Gastroesophageal sphincter (tissue), 4 donors: ENCODE results near the gene LRP11. TPM values are rescaled to one million over a fixed set of nuclear protein-coding genes. Genes with fewer than 3 reads are reported as not detected.
A peak's percentile ranks its signal among the peaks of the same experiment; 100 is the strongest.

ENCODE experiments used
- ATAC-seq: fragments of 150-250 bp; one replicate; pipeline ENCODE4 v1.9.1; 2016; ENCODE audit warnings: mild to moderate bottlenecking, moderate library complexity
- H3K27ac ChIP-seq, 4 donors: fragments of 200-600 bp; sonication (generic) in 3 of 4; 1 replicate in 3 of 4; 2 replicates in 1 of 4; pipeline ENCODE4 v1.5.1; 2016 to 2019
- H3K27me3 ChIP-seq: fragments of 200-600 bp; sonication (generic); one replicate; pipeline ENCODE4 v1.5.1; 2019
- H3K36me3 ChIP-seq, 2 donors: fragments of 200-600 bp; sonication (generic); one replicate each; pipeline ENCODE4 v1.5.1; 2019; ENCODE audit warnings: control low read depth in 1 of 2
- H3K4me1 ChIP-seq, 3 donors: fragments of 200-600 bp; sonication (generic); 1 replicate in 2 of 3; 2 replicates in 1 of 3; pipeline ENCODE4 v1.5.1; 2016 to 2019; ENCODE audit warnings: control low read depth in 2 of 3
- H3K4me3 ChIP-seq, 2 donors: fragments of 200-600 bp; sonication (generic); one replicate each; pipeline ENCODE4 v1.5.1; 2019; ENCODE audit warnings: mild to moderate bottlenecking in 1 of 2, moderate library complexity in 1 of 2
- H3K9me3 ChIP-seq, 3 donors: fragments of 200-600 bp; sonication (generic); one replicate each; pipeline ENCODE4 v1.5.1; 2017 to 2019; ENCODE audit warnings: control low read depth in 2 of 3
- CTCF ChIP-seq, 4 experiments: fragments of 200-600 bp in 2 of 4; fragments of 450-650 bp in 2 of 4; sonication (generic) in 1 of 4; IDR thresholded peaks; one replicate each; pipeline ENCODE4 v1.5.1; 2017 to 2019; ENCODE audit warnings: antibody characterized with exemption in 4 of 4, mild to moderate bottlenecking in 2 of 4, moderate library complexity in 2 of 4
- EP300 ChIP-seq: sonication (generic); formaldehyde crosslinking; IDR thresholded peaks from one replicate; pipeline ENCODE4 v1.6.1; 2017; ENCODE audit warnings: antibody characterized with exemption, mild to moderate bottlenecking
- POLR2A ChIP-seq, 2 donors: fragments of 450-650 bp; IDR thresholded peaks; one replicate each; pipeline ENCODE4 v1.6.1; 2017; ENCODE audit warnings: antibody characterized with exemption in 2 of 2, mild to moderate bottlenecking in 2 of 2, moderate library complexity in 1 of 2
- POLR2AphosphoS5 ChIP-seq: sonication (generic); formaldehyde crosslinking; IDR thresholded peaks from one replicate; pipeline ENCODE4 v1.6.1; 2017; ENCODE audit warnings: antibody characterized with exemption
- WGBS, 2 donors: methylation state at CpG; one replicate each; pipeline ENCODE4 v1.1.5; 2018; ENCODE audit warnings: low coverage in 1 of 2; 5-methylcytosine and 5-hydroxymethylcytosine counted together
- total RNA-seq, 4 donors: library from RNA; depleted of rRNA; stranded (reverse); fragments of >200 nt; gene quantifications; one replicate each; pipeline ENCODE4 v1.1.0, GENCODE V29; 2016

LRP11 gene
- total RNA-seq, 4 donors from 2014 or later, result 17.9 to 33.3 (median 29.6) TPM

DNA sequence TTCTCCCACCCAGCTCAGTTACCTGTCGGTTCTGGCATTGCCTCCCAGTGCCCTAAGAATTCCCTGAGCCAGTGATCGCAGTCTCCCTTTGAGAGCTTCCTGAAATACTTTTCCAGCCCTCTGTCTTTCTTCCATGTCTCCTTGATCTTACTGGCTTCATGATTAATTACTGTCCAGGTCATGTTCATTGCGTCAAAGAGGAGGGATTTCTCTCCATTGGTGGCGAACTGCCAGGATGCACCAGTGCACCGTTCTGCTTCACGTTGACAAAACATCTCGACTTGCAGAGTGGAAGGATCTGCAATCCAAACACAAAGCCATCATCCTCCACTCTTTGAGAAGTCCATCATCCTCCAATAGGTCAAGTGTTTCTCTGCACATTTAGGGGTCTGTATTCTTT is 25.2 kb upstream of the LRP11 start:
- Histone ChIP-seq H3K4me1 (peaks cover 0 to under 1% (median 0%) of the 10 kb centered on the region in 3 donors), H3K4me3 (no peak overlapping the region), H3K27ac (no peak overlapping the region), H3K9me3 (no peaks in the 10 kb centered on the region), H3K27me3 (no peaks in the 10 kb centered on the region), H3K36me3 (no peaks in the 10 kb centered on the region)
- TF ChIP-seq POLR2A (IDR thresholded peaks at IDR 0.05) (no peak), EP300 (no peak), CTCF (IDR thresholded peaks at IDR 0.05) (no peak), POLR2AphosphoS5 (no peak)
- WGBS, 2 donors, result 65 to 77% methylated on average over 4 to 7 of the region's 7 CpGs
- ATAC-seq, result no peak

- WGBS, 2 donors, result no CpG with 5 or more reads among the region's 1 CpG
- TF ChIP-seq CTCF (IDR thresholded peaks at IDR 0.05) (no peak), EP300 (no peak), POLR2A (IDR thresholded peaks at IDR 0.05) (no peak), POLR2AphosphoS5 (no peak)
- H3K27ac ChIP-seq, result no peak overlapping the region
- H3K4me1 ChIP-seq, result peaks cover 0 to 7% (median 0%) of the 10 kb centered on the region in 3 donors
- no peak for ATAC-seq
- H3K4me3 ChIP-seq, result no peak overlapping the region
- H3K27me3 ChIP-seq, result no peaks in the 10 kb centered on the region
- H3K9me3 ChIP-seq, result no peaks in the 10 kb centered on the region
- no peaks in the 10 kb centered on the region for H3K36me3 ChIP-seq
These were observed 24.5 kb upstream of the LRP11 start for GRCh38 chr6:149888659-149889058.

GRCh38 chr6:149888093-149888492 is 23.9 kb upstream of the LRP11 start:
- no peaks in the 10 kb centered on the region for H3K36me3 ChIP-seq
- WGBS, 2 donors, result 80 to 96% methylated on average over 1 to 4 of the region's 9 CpGs
- H3K9me3 ChIP-seq, result no peaks in the 10 kb centered on the region
- peaks cover 0 to 7% (median 0%) of the 10 kb centered on the region in 3 donors for H3K4me1 ChIP-seq
- TF ChIP-seq POLR2A (IDR thresholded peaks at IDR 0.05), result no peak
- no peak for TF ChIP-seq EP300
- TF ChIP-seq CTCF (IDR thresholded peaks at IDR 0.05), result no peak
- no peak for TF ChIP-seq POLR2AphosphoS5
- no peaks in the 10 kb centered on the region for H3K27me3 ChIP-seq
- H3K4me3 ChIP-seq, result no peak overlapping the region
- ATAC-seq, result no peak
- no peak overlapping the region for H3K27ac ChIP-seq

GRCh38 chr6:149887343-149887742 is 23.2 kb upstream of the LRP11 start:
- Histone ChIP-seq H3K4me3 (no peak overlapping the region), H3K36me3 (no peaks in the 10 kb centered on the region), H3K27me3 (no peaks in the 10 kb centered on the region), H3K27ac (no peak overlapping the region), H3K9me3 (no peaks in the 10 kb centered on the region), H3K4me1 (peaks cover 0 to 7% (median 0%) of the 10 kb centered on the region in 3 donors)
- ATAC-seq, result peak; percentile 14
- 75% methylated on average over 3 of the region's 3 CpGs; no CpG with 5 or more reads in 1 of the 2 donors for WGBS, 2 donors
- TF ChIP-seq EP300 (no peak), CTCF (IDR thresholded peaks at IDR 0.05) (no peak), POLR2AphosphoS5 (no peak), POLR2A (IDR thresholded peaks at IDR 0.05) (no peak)

DNA sequence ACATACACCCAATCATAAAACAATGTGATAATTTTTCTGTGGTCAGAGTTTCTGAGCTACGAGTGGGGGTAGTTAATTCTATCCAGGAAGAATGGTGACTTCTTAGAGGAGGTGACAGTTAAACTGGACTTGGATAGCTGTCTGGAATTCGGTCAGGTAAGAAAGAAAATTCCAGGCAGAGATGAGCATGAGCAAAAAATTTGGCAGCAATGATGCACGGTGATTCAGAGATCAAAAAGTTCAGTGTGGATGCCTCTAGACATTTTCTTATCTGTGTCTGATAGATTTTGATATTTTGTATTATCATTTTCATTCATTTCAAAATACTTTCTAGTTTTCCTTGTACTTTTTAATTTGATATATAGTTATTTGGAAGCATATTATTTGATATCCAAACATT is 21.7 kb upstream of the LRP11 start:
- H3K4me3 ChIP-seq, result no peak overlapping the region
- no peak for TF ChIP-seq CTCF (IDR thresholded peaks at IDR 0.05)
- WGBS, 2 donors, result 88 to 92% methylated on average over 1 to 3 of the region's 3 CpGs
- no peaks in the 10 kb centered on the region for H3K36me3 ChIP-seq
- H3K4me1 ChIP-seq, result peaks cover 0 to 7% (median 0%) of the 10 kb centered on the region in 3 donors
- no peak for ATAC-seq
- no peaks in the 10 kb centered on the region for H3K27me3 ChIP-seq
- H3K27ac ChIP-seq, result no peak overlapping the region
- no peaks in the 10 kb centered on the region for H3K9me3 ChIP-seq
